Right lobe of liver (tissue), 6 donors: ENCODE measurements around the gene IBTK. TPM values are rescaled to one million over a fixed set of nuclear protein-coding genes. Genes with fewer than 3 reads are reported as not detected.

ENCODE experiments used
- ATAC-seq, 4 donors: fragments of 200-7000 bp; cut with Tn5 transposase; one replicate each; pipeline ENCODE4 v1.9.1; 2020; ENCODE audit warnings: mild to moderate bottlenecking in 4 of 4, moderate library complexity in 4 of 4
- DNase-seq, 3 donors: peaks; one replicate each; pipeline ENCODE4 v3.0.0-alpha.2; 2020
- H3K27ac ChIP-seq, 3 donors: fragments of 200-600 bp; one replicate each; pipeline ENCODE4 v1.8.0; 2022
- H3K27me3 ChIP-seq, 2 donors: fragments of 200-600 bp; one replicate each; pipeline ENCODE4 v1.8.0; 2022
- H3K36me3 ChIP-seq, 4 donors: fragments of 200-600 bp; sonication (generic) in 1 of 4; one replicate each; pipeline versions ENCODE4 v1.5.1 to v1.8.0; 2017 to 2022; ENCODE audit warnings: control low read depth in 1 of 4
- H3K4me1 ChIP-seq, 4 donors: fragments of 200-600 bp; sonication (generic) in 1 of 4; one replicate each; pipeline versions ENCODE4 v1.5.1 to v1.8.0; 2017 to 2022; ENCODE audit warnings: control low read depth in 1 of 4
- H3K4me3 ChIP-seq, 3 donors: fragments of 200-600 bp; one replicate each; pipeline ENCODE4 v1.8.0; 2022
- H3K9me3 ChIP-seq, 4 donors: fragments of 200-600 bp; sonication (generic) in 1 of 4; one replicate each; pipeline versions ENCODE4 v1.5.1 to v1.8.0; 2017 to 2022; ENCODE audit warnings: control low read depth in 1 of 4
- POLR2A ChIP-seq: fragments of 450-650 bp; IDR thresholded peaks from one replicate; pipeline ENCODE4 v1.6.1; 2017; ENCODE audit warnings: antibody characterized with exemption, mild to moderate bottlenecking
- WGBS: methylation state at CpG from one replicate; pipeline ENCODE4 v1.1.6; 2018; ENCODE audit warnings: low coverage, low lambda C conversion rate; ENCODE audit not compliant: insufficient coverage; ENCODE audit errors: missing lambda C conversion rate; 5-methylcytosine and 5-hydroxymethylcytosine counted together
- intact Hi-C, 2 donors: fragments of 100-400 bp; cut with DNase I; formaldehyde crosslinking; loops; one replicate each; pipeline versions ENCODE4 v1.11.2 to v1.14.1; 2022
- total RNA-seq, 6 experiments: library from RNA; depleted of rRNA in 2 of 6; stranded (reverse); fragments of >200 nt in 2 of 6; fragmentation: NEBNext Ultra II Directional in 3 of 6; extraction: Animal tissue kit (Norgen Biotek cat#: 25700) in 3 of 6; gene quantifications; one replicate each; pipeline versions ENCODE4 v1.1.0 to v1.2.4, GENCODE V29; 2016 to 2023
- TF ChIP-seq, protein P1 (sequence below), 4 donors: fragments of 200-600 bp in 3 of 4; fragments of 450-650 bp in 1 of 4; IDR thresholded peaks; one replicate each; pipeline versions ENCODE4 v1.5.1 to v1.8.0; 2016 to 2022; ENCODE audit warnings: antibody characterized with exemption in 4 of 4, mild to moderate bottlenecking in 2 of 4
- donor health status: DM: no; HTN: yes; CAD: no.
- donor health status: DM: no; HTN: no; CAD: no.
- donor health status: DM: no; HTN: no; CAD: no.
- donor health status: DM: no; HTN: yes; CAD: no.
- donor health status: DM: no; HTN: yes; CAD: no.

Gene IBTK
- total RNA-seq, 6 experiments from 2014 or later: 24.9 to 44.5 (median 28.9) TPM

DNA sequence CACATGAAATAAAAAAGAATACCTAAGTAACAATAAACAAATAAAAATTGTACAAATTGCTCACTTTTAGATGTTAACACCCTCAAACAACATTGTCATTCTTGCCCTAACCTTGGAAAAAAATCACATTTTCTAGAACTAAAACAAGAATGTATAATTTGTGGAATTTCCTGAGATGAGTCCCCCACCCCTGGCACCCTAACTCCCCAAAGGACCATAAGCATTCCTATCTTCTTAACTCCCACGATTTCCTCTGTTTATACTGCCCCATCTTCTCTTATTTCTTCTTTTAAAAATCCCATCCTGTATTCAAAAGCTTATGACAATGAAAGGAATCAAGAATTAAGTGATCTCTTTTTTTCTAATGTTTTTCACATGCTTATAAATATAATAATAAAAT, 70.9 kb downstream of the IBTK start:
- intact Hi-C loops: no loop called here
- Histone ChIP-seq H3K4me3 (no peak overlapping the region), H3K36me3 (peaks cover 0 to 45% (median 21%) of the 10 kb centered on the region in 4 donors), H3K27ac (no peak overlapping the region), H3K9me3 (no peaks in the 10 kb centered on the region), H3K4me1 (no peaks in the 10 kb centered on the region), H3K27me3 (no peaks in the 10 kb centered on the region)
- 73% methylated on average over 1 of the region's 1 CpG for WGBS
- TF ChIP-seq POLR2A: no peak
- TF ChIP-seq, protein P1, sequence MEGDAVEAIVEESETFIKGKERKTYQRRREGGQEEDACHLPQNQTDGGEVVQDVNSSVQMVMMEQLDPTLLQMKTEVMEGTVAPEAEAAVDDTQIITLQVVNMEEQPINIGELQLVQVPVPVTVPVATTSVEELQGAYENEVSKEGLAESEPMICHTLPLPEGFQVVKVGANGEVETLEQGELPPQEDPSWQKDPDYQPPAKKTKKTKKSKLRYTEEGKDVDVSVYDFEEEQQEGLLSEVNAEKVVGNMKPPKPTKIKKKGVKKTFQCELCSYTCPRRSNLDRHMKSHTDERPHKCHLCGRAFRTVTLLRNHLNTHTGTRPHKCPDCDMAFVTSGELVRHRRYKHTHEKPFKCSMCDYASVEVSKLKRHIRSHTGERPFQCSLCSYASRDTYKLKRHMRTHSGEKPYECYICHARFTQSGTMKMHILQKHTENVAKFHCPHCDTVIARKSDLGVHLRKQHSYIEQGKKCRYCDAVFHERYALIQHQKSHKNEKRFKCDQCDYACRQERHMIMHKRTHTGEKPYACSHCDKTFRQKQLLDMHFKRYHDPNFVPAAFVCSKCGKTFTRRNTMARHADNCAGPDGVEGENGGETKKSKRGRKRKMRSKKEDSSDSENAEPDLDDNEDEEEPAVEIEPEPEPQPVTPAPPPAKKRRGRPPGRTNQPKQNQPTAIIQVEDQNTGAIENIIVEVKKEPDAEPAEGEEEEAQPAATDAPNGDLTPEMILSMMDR (IDR thresholded peaks at IDR 0.05): no peak
- no peak for ATAC-seq
- no peak for DNase-seq

DNA sequence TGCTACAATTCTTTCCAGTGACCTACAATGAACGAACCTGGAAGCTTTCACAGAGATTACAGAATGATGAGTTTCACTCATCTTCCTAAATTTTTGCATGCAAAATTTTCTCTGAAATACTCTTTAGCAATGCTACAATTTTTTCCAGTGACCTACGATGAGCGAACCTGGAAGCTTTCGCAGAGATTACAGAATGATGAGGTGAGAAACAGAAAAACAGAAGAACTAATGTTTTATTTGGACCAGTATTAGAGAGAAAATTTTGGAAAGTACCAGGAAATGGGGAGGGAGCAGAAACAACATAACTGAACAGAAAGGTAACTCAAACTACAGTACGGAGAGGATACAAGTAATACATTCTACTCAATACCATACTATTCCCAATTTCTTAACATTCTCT, 75.0 kb downstream of the IBTK start:
- Histone ChIP-seq H3K4me1 (no peaks in the 10 kb centered on the region), H3K27ac (no peak overlapping the region), H3K36me3 (peaks cover 0 to 61% (median 17%) of the 10 kb centered on the region in 4 donors), H3K4me3 (no peak overlapping the region), H3K27me3 (no peaks in the 10 kb centered on the region), H3K9me3 (no peaks in the 10 kb centered on the region)
- TF ChIP-seq, protein P1 (IDR thresholded peaks at IDR 0.05): no peak
- TF ChIP-seq POLR2A: no peak
- no peak for ATAC-seq
- 93% methylated on average over 5 of the region's 5 CpGs for WGBS
- DNase-seq: no peak
- intact Hi-C loops: no loop called here

GRCh38 chr6:82169138-82169876, 78.2 kb downstream of the IBTK start:
- intact Hi-C loops: no loop called here
- Histone ChIP-seq H3K27ac (no peak overlapping the region), H3K4me3 (no peak overlapping the region), H3K27me3 (no peaks in the 10 kb centered on the region), H3K36me3 (peaks cover 0 to 49% (median 16%) of the 10 kb centered on the region in 4 donors), H3K9me3 (no peaks in the 10 kb centered on the region), H3K4me1 (no peaks in the 10 kb centered on the region)
- TF ChIP-seq, protein P1 (IDR thresholded peaks at IDR 0.05): no peak
- TF ChIP-seq POLR2A: no peak
- ATAC-seq (no peak), DNase-seq (no peak)
- WGBS: 82% methylated on average over 2 of the region's 2 CpGs

DNA sequence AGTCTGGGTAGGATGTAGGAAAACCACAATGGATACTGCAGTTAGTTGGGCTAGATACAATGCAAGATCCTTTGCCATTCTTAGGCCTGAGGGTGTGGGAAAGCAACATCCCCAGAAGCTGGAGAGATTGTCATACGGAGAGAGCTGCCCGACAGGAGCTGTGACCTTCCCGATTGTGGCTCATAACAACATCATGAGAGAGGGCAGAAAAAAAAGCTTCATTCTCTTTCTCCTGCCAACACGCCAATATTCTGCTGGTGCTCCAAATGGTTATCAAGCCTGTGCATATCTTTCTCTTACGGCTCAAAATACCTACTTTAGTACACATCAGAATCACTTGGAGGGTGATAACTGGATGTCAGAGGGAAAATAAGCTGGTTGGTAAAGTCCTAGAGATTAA, 81.1 kb downstream of the IBTK start:
- no peak for ATAC-seq
- WGBS: 95% methylated on average over 5 of the region's 5 CpGs

More for the DNA sequence above, 81.1 kb downstream of the IBTK start:
- no peaks in the 10 kb centered on the region for H3K4me1 ChIP-seq
- no peak overlapping the region for H3K4me3 ChIP-seq
- H3K9me3 ChIP-seq: no peaks in the 10 kb centered on the region
- intact Hi-C loops: no loop called here
- H3K27ac ChIP-seq: no peak overlapping the region
- no peak for DNase-seq
- H3K27me3 ChIP-seq: no peaks in the 10 kb centered on the region
- TF ChIP-seq POLR2A: no peak
- TF ChIP-seq, protein P1 (IDR thresholded peaks at IDR 0.05): no peak
- peaks cover 0 to 26% (median 8%) of the 10 kb centered on the region in 4 donors for H3K36me3 ChIP-seq
